Measurements from ENCODE around the gene NKX6-2. TPM values are rescaled to one million over a fixed set of nuclear protein-coding genes. Genes with fewer than 3 reads are reported as not detected.
"Not testable (repeated sequence)": the region's sequence is repeated elsewhere in the genome, so short reads cannot be mapped to it uniquely, and the experiment has no call there.

Gene NKX6-2
- total RNA-seq, 1 experiment from 2014 or later, result not detected

- DNase-seq, result no peak
- Histone ChIP-seq H3K79me2 (ENCODE audit: low read length) (no peaks in the 10 kb centered on the region), H3K36me3 (ENCODE audit: insufficient read depth, low read length) (no peaks in the 10 kb centered on the region; the same call in 1 of the 2 replicates), H3K9ac (ENCODE audit: low read length) (no peak overlapping the region), H3K27ac (ENCODE audit: low read length) (no peak overlapping the region), H3K9me2 (replicated peaks; ENCODE audit: insufficient read depth, low read length) (no peaks in the 10 kb centered on the region), H3K4me2 (ENCODE audit: low read depth, low read length, poor library complexity, severe bottlenecking) (no peak overlapping the region), H3K4me1 (ENCODE audit: low read length) (no peaks in the 10 kb centered on the region), H4K20me1 (ENCODE audit: insufficient read depth, low read depth, low read length) (no peaks in the 10 kb centered on the region), H3K9me3 (ENCODE audit: low read length) (no peaks in the 10 kb centered on the region), H3K27me3 (ENCODE audit: low read length) (no peaks in the 10 kb centered on the region), H3K4me3 (ENCODE audit: low read length) (no peak overlapping the region), H2AFZ (ENCODE audit: low read length) (no peak overlapping the region)
Measured at GRCh38 chr10:132746801-132747625, 38.9 kb downstream of the NKX6-2 start.

GRCh38 chr10:132746386-132746785, 39.6 kb downstream of the NKX6-2 start:
- Histone ChIP-seq H3K4me2 (ENCODE audit: low read depth, low read length, poor library complexity, severe bottlenecking) (no peak overlapping the region), H3K27ac (ENCODE audit: low read length) (no peak overlapping the region), H3K9ac (ENCODE audit: low read length) (no peak overlapping the region), H3K9me3 (ENCODE audit: low read length) (no peaks in the 10 kb centered on the region), H3K9me2 (replicated peaks; ENCODE audit: insufficient read depth, low read length) (no peaks in the 10 kb centered on the region), H3K27me3 (ENCODE audit: low read length) (no peaks in the 10 kb centered on the region), H3K79me2 (ENCODE audit: low read length) (no peaks in the 10 kb centered on the region), H3K4me1 (ENCODE audit: low read length) (no peaks in the 10 kb centered on the region), H3K4me3 (ENCODE audit: low read length) (no peak overlapping the region), H2AFZ (ENCODE audit: low read length) (no peak overlapping the region), H3K36me3 (ENCODE audit: insufficient read depth, low read length) (no peaks in the 10 kb centered on the region; the same call in 1 of the 2 replicates), H4K20me1 (ENCODE audit: insufficient read depth, low read depth, low read length) (no peaks in the 10 kb centered on the region)
- no peak for DNase-seq

- Histone ChIP-seq H3K27me3 (ENCODE audit: low read length) (no peaks in the 10 kb centered on the region), H3K4me1 (ENCODE audit: low read length) (no peaks in the 10 kb centered on the region), H4K20me1 (ENCODE audit: insufficient read depth, low read depth, low read length) (no peaks in the 10 kb centered on the region), H3K36me3 (ENCODE audit: insufficient read depth, low read length) (no peaks in the 10 kb centered on the region; the same call in 1 of the 2 replicates), H2AFZ (ENCODE audit: low read length) (no peak overlapping the region), H3K9me3 (ENCODE audit: low read length) (no peaks in the 10 kb centered on the region), H3K27ac (ENCODE audit: low read length) (no peak overlapping the region), H3K9me2 (replicated peaks; ENCODE audit: insufficient read depth, low read length) (no peaks in the 10 kb centered on the region), H3K79me2 (ENCODE audit: low read length) (no peaks in the 10 kb centered on the region), H3K4me3 (ENCODE audit: low read length) (no peak overlapping the region), H3K4me2 (ENCODE audit: low read depth, low read length, poor library complexity, severe bottlenecking) (no peak overlapping the region), H3K9ac (ENCODE audit: low read length) (no peak overlapping the region)
- no peak for DNase-seq
Measured at GRCh38 chr10:132745971-132746370, 40.0 kb downstream of the NKX6-2 start.

GRCh38 chr10:132745511-132745910, 40.4 kb downstream of the NKX6-2 start:
- Histone ChIP-seq H3K27me3 (ENCODE audit: low read length) (no peaks in the 10 kb centered on the region), H3K9me2 (replicated peaks; ENCODE audit: insufficient read depth, low read length) (no peaks in the 10 kb centered on the region), H3K27ac (ENCODE audit: low read length) (no peak overlapping the region), H2AFZ (ENCODE audit: low read length) (no peak overlapping the region), H3K4me2 (ENCODE audit: low read depth, low read length, poor library complexity, severe bottlenecking) (no peak overlapping the region), H3K9me3 (ENCODE audit: low read length) (no peaks in the 10 kb centered on the region), H3K9ac (ENCODE audit: low read length) (no peak overlapping the region), H3K79me2 (ENCODE audit: low read length) (no peaks in the 10 kb centered on the region), H3K36me3 (ENCODE audit: insufficient read depth, low read length) (no peaks in the 10 kb centered on the region; the same call in 1 of the 2 replicates), H3K4me1 (ENCODE audit: low read length) (no peaks in the 10 kb centered on the region), H3K4me3 (ENCODE audit: low read length) (no peak overlapping the region), H4K20me1 (ENCODE audit: insufficient read depth, low read depth, low read length) (no peaks in the 10 kb centered on the region)
- DNase-seq, result no peak

GRCh38 chr10:132744839-132745238, 41.1 kb downstream of the NKX6-2 start:
- H3K27ac ChIP-seq (ENCODE audit: low read length), result no peak overlapping the region
- H3K27me3 ChIP-seq (ENCODE audit: low read length), result no peaks in the 10 kb centered on the region
- no peak for DNase-seq
- H3K4me3 ChIP-seq (ENCODE audit: low read length), result no peak overlapping the region
- no peaks in the 10 kb centered on the region for H3K36me3 ChIP-seq (ENCODE audit: insufficient read depth, low read length)
- no peak overlapping the region for H3K4me2 ChIP-seq (ENCODE audit: low read depth, low read length, poor library complexity, severe bottlenecking)
- no peaks in the 10 kb centered on the region for H3K4me1 ChIP-seq (ENCODE audit: low read length)
- H3K9me3 ChIP-seq (ENCODE audit: low read length), result no peaks in the 10 kb centered on the region
- H3K9me2 ChIP-seq (replicated peaks; ENCODE audit: insufficient read depth, low read length), result no peaks in the 10 kb centered on the region
- H3K9ac ChIP-seq (ENCODE audit: low read length), result no peak overlapping the region
- H3K79me2 ChIP-seq (ENCODE audit: low read length), result no peaks in the 10 kb centered on the region
- H2AFZ ChIP-seq (ENCODE audit: low read length), result no peak overlapping the region
- no peaks in the 10 kb centered on the region; the same call in 1 of the 2 replicates for H4K20me1 ChIP-seq (ENCODE audit: insufficient read depth, low read depth, low read length)

GRCh38 chr10:132743925-132744490, 41.9 kb downstream of the NKX6-2 start:
- Histone ChIP-seq H3K27ac (ENCODE audit: low read length) (no peak overlapping the region), H3K4me2 (ENCODE audit: low read depth, low read length, poor library complexity, severe bottlenecking) (no peak overlapping the region), H3K9me3 (ENCODE audit: low read length) (no peaks in the 10 kb centered on the region), H3K36me3 (ENCODE audit: insufficient read depth, low read length) (no peaks in the 10 kb centered on the region), H4K20me1 (ENCODE audit: insufficient read depth, low read depth, low read length) (no peaks in the 10 kb centered on the region; the same call in 1 of the 2 replicates), H3K9me2 (replicated peaks; ENCODE audit: insufficient read depth, low read length) (no peaks in the 10 kb centered on the region), H3K4me3 (ENCODE audit: low read length) (no peak overlapping the region), H3K4me1 (ENCODE audit: low read length) (no peaks in the 10 kb centered on the region), H3K79me2 (ENCODE audit: low read length) (no peaks in the 10 kb centered on the region), H3K27me3 (ENCODE audit: low read length) (no peaks in the 10 kb centered on the region), H3K9ac (ENCODE audit: low read length) (no peak overlapping the region), H2AFZ (ENCODE audit: low read length) (no peak overlapping the region)
- DNase-seq, result no peak

- not testable (repeated sequence) for H3K4me2 ChIP-seq (ENCODE audit: low read depth, low read length, poor library complexity, severe bottlenecking); H3K4me3 ChIP-seq (ENCODE audit: low read length); H4K20me1 ChIP-seq (ENCODE audit: insufficient read depth, low read depth, low read length); H3K36me3 ChIP-seq (ENCODE audit: insufficient read depth, low read length); H3K27ac ChIP-seq (ENCODE audit: low read length); DNase-seq; H3K79me2 ChIP-seq (ENCODE audit: low read length); H3K27me3 ChIP-seq (ENCODE audit: low read length); H3K9me3 ChIP-seq (ENCODE audit: low read length); H3K9me2 ChIP-seq (replicated peaks; ENCODE audit: insufficient read depth, low read length); H3K4me1 ChIP-seq (ENCODE audit: low read length); H2AFZ ChIP-seq (ENCODE audit: low read length); H3K9ac ChIP-seq (ENCODE audit: low read length)
Measured at GRCh38 chr10:132743196-132743924, 42.6 kb downstream of the NKX6-2 start.

- Histone ChIP-seq H3K36me3 (ENCODE audit: insufficient read depth, low read length) (no peaks in the 10 kb centered on the region), H3K27me3 (ENCODE audit: low read length) (no peaks in the 10 kb centered on the region)
- DNase-seq, result no peak
Measured at GRCh38 chr10:132742837-132743194, 43.1 kb downstream of the NKX6-2 start.

More at GRCh38 chr10:132742837-132743194, 43.1 kb downstream of the NKX6-2 start:
- no peaks in the 10 kb centered on the region for H3K9me3 ChIP-seq (ENCODE audit: low read length)
- no peak overlapping the region for H2AFZ ChIP-seq (ENCODE audit: low read length)
- no peaks in the 10 kb centered on the region; the same call in 1 of the 2 replicates for H4K20me1 ChIP-seq (ENCODE audit: insufficient read depth, low read depth, low read length)
- H3K4me3 ChIP-seq (ENCODE audit: low read length), result no peak overlapping the region
- no peak overlapping the region for H3K4me2 ChIP-seq (ENCODE audit: low read depth, low read length, poor library complexity, severe bottlenecking)
- no peak overlapping the region for H3K9ac ChIP-seq (ENCODE audit: low read length)
- H3K27ac ChIP-seq (ENCODE audit: low read length), result no peak overlapping the region
- H3K4me1 ChIP-seq (ENCODE audit: low read length), result no peaks in the 10 kb centered on the region
- no peaks in the 10 kb centered on the region for H3K9me2 ChIP-seq (replicated peaks; ENCODE audit: insufficient read depth, low read length)
- no peaks in the 10 kb centered on the region for H3K79me2 ChIP-seq (ENCODE audit: low read length)

Data from Karpas-422 (cell line).